ENCODE results near the gene TFDP1.

TFDP1 gene

DNA sequence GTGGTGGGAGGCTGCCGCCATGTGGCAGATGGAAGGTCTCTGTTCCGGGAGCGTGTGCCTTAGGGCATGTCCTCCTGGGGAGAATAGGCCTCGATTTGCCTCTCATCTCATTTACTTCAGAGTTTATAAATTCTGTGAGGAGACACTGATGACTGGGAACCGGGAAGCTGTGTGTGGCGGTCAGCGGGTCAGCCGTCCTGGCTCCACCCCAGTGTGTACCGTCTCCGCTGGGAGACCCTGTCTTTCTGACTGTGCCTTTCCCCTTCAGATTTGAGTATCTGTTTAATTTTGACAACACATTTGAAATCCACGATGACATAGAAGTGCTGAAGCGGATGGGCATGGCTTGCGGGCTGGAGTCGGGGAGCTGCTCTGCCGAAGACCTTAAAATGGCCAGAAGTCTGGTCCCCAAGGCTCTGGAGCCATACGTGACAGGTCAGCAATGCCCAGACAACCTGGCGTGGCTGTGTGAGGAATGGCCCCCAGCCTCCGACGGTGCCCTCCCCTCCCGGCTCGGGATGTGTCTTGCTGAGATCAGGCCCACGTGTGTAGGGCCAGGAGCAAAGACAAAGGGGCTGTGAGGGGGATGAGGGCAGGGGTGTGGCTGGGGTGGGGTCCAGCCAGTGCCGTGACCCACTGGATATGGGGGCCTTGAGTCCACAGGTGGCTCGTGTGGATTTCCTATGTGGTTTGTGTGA, 51.9 kb downstream of the TFDP1 start:
- no peak for DNase-seq

DNA sequence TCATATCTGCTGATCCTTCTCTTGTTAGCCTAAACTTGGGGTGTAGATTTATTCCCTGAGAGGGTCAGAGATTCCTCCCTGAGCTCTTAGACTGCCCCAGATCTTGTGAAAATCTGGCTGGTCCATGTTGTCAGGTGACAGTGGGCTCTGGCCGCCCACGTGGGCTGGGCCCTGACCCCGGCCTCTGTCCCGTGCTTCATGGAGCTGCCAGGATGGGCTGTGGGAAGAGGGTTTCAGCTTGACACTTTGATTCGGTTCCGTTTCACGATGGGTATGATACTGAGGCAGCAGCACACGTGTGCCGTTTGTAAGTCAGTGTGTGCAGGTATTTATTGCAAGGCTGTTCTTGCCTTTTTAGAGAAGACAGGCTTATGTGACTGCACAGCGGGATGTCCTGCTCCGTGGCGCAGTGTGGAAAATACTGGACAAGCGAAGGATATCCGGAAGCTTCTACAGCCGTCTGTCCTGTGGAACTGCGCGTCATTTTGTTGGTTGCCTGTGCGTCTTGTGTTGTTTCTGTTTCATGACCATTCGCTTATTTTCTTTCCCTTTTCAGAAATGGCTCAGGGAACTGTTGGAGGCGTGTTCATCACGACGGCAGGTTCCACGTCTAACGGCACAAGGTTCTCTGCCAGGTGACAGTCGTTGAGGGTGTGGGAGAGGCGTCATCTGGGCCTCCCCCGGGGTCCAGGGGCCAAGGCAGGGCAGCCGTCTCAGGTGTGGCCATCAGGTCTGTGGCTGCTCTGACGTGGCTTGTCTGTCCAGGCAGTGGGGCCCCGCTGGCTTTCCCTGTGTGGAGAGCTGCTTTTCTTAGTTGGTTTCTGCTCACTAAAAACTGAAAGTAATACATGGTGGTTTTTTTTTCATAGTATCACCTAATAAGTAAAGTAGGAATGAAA, 53.0 kb downstream of the TFDP1 start:
- DNase-seq = no peak

- DNase-seq = no peak
Observed at GRCh38 chr13:113638173-113638746, 53.7 kb downstream of the TFDP1 start.

DNA sequence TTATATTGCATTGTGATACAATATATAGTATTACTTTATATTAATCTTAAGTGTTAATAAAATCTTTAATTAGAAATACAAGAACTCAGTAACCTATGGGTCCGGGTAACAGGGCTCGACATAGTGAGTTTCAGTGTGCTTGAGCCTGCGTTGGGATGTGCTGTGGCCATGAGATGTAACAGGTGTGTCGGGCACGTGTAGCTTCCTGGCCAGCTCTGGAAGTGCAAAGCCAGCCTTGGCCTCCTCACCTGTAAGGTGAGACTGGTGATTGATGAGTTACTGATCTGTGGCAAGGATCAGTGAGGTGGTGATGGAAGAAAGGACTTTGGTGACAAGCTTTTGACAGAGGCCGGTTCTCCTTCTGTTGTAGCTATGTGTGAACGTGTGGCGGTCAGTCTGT, 54.3 kb downstream of the TFDP1 start:
- no peak for DNase-seq

DNA sequence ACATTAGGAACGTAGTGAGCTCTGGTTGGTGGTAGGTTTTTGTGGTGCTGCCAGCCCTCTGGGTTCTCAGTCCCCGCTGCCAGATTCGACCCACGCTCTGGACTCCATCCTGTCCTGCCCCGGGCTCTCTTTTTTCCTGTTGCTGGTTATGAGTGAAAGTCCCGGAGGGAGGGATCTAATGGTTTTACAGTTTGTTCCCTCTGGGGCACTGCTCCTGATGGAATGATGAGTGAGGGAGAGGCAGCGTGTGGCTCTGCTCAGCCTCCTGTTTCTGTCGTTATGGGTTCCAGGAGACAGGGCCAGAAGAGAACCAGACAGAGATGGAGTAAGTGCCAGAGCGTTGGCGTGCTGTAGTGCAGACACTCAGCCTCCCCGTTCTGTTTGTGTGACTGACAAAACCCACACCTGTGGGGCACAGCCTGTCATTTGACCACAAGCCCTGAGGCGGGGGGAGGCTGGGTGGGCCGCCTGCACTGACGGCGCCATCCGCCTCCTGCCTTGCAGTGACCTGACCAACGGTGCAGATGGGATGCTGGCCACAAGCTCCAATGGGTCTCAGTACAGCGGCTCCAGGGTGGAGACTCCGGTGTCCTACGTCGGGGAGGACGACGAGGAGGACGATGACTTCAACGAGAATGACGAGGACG, 55.2 kb downstream of the TFDP1 start:
- no peak for DNase-seq

DNA sequence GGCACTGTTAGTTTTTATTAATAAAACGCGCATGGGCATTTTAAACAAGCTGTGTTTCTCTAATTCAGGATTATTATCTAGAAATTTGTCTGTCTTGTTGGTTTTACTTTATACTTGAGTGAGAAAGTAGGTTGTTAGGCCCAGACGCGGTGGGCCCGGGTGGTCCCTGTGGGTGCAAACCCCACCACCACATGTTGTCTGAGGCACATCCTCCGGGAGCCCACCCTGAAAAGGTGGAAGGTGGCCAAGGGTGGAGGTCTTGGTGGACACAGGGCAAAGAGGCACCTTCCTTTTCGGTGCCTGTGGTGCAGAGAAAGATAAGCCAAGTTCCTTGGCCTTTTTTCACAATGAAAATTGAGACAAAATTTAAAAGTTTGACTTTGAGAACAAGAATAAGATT, 56.9 kb downstream of the TFDP1 start:
- no peak for DNase-seq

DNA sequence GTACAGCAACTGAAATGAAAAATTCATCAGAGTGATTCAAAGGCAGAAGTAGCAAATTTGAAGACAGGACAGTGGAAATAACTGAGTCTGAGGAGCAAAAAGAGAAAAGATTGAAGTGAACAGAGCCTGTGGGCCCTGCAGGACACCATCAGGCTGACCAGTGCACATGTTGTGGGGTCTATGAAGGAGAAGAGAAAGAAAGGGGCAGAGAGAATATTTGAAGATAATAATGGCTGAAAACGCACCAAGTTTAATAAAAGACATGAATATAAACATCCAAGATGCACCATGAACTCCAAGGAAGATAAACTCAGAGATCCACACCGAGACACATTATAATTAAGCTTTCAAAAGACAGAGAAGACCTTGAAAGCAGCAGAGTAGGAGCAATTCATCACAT, 58.0 kb downstream of the TFDP1 start:
- no peak for DNase-seq

- no peak for DNase-seq
Observed at GRCh38 chr13:113643593-113643992, 59.0 kb downstream of the TFDP1 start.

GRCh38 chr13:113644800-113645199, 60.2 kb downstream of the TFDP1 start:
- DNase-seq = no peak

- DNase-seq = no peak
Observed at GRCh38 chr13:113645329-113645728, 60.8 kb downstream of the TFDP1 start.

GRCh38 chr13:113646376-113646775, 61.8 kb downstream of the TFDP1 start:
- no peak for DNase-seq

GRCh38 chr13:113646921-113647340, 62.4 kb downstream of the TFDP1 start:
- DNase-seq = no peak

GRCh38 chr13:113647351-113648215, 63.0 kb downstream of the TFDP1 start:
- DNase-seq = no peak

DNA sequence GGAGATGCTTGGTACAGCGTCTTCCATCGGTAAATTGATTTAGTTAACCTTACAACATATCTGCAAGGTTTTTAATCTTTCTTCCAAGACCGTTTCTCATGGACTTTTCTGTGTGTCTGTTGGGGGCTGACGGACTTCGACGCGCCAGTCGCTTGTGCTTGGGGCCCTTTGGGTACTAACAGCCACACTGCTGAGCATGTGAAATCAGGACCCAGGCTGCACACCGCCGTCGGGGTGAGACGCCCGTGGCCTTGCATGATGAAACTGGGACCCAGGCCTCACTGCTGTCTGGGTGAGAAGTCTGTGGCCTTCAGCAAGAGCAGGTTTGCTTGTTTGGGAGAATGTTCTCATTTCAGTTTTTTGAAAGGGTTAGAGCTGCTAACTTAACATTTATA, 63.7 kb downstream of the TFDP1 start:
- no peak for DNase-seq

- DNase-seq = no peak
Observed at GRCh38 chr13:113649212-113649611, 64.7 kb downstream of the TFDP1 start.

DNA sequence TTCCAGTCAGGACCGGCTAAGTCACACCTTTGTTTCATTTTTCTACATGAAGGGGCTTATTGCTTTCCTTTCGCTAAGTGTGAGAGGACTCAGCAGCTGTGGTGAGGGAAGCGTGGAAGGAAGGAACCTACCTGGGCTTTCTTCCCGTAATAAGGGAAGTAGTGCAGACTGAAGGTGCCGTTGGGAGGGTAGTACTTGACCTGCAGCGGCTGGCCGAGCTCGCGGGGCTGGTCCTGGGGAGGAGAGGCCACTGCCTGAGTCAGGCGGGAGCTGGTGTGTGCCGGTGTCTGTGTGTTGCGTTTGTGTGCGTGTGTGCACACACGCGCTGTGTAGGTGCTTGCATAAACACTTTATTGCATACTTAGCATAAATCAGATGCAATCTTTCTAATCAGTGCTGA, 65.7 kb downstream of the TFDP1 start:
- no peak for DNase-seq

- DNase-seq = no peak
Observed at GRCh38 chr13:113650731-113651148, 66.2 kb downstream of the TFDP1 start.

GRCh38 chr13:113651511-113652403, 67.2 kb downstream of the TFDP1 start:
- no peak for DNase-seq

DNA sequence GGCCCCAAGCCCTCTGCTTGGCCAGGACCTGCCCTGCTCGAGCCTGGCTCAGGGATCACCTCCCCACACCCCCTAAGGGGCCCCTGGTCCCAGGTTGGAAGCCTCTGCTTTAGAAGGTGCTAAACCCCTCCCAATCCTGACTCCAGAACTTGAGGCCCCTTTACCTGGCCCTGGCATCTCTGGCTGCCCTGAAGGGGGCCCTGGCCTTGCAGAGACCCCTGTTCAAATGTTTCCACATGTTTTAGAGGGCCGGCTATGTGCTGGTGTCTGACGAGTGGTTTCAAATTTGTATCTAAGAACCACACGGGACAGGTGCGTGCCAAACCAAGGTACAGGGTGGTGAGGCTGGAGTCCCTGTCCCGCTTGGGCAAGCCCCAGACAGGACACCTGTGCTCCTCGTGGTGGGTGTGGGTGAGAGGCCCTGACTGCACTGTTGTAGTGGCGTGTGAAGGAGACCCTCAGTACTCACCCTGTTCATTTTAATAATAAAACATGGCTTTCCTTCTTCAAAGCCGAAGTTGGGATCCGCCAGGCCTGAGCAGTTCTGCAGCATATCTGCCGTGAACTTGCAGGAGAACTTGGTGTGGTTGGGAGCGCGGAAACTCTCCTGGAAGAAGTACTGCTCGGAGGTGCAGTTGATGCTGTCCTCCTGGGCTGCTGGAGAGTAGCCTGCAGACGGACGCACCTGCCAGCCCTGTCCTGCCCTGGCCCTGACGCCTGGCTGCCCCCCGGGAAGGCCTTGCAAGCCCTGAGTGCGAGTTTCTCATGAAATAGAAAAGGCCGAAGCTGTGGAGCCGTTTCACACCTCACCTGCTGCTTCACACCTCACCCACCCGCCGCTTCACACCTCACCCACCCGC, 68.1 kb downstream of the TFDP1 start:
- DNase-seq = no peak

All from stimulated activated CD4-positive, alpha-beta T cell treated with anti-CD3 and anti-CD28 coated beads, Interleukin-4, amount 100 ng/mL, for 1 hour (primary cell).